ENCODE results near the gene TMEM220.

TMEM220 gene

GRCh38 chr17:10664571-10664970, 65.3 kb downstream of the TMEM220 start:
- no peak for DNase-seq (ENCODE audit: low read depth)
